ENCODE measurements around the gene TSPAN14. TPM values are rescaled to one million over a fixed set of nuclear protein-coding genes. Genes with fewer than 3 reads are reported as not detected.

The TSPAN14 gene
- total and polyA plus RNA-seq, 2 of the 13 experiments (the other 11 are each of a cell fraction or from before 2014, with no cell fraction given) = 24.1 to 80.6 TPM

GRCh38 chr10:80436446-80437098, 17.5 kb upstream of the TSPAN14 start (continued):
- no peak for TF ChIP-seq KIAA2018 (CRISPR knock-in tag; IDR thresholded peaks at IDR 0.05; ENCODE audit: borderline replicate concordance)
- no peak for TF ChIP-seq NFYB (CRISPR knock-in tag; IDR thresholded peaks at IDR 0.05)
- no peak for TF ChIP-seq NBN (conservative IDR thresholded peaks at IDR 0.05)
- no peak for TF ChIP-seq MTF1 (CRISPR knock-in tag; IDR thresholded peaks at IDR 0.05)
- TF ChIP-seq ZNF317 (CRISPR knock-in tag; IDR thresholded peaks at IDR 0.05) = no peak
- no peak for TF ChIP-seq ZNF614 (CRISPR knock-in tag; IDR thresholded peaks at IDR 0.05; ENCODE audit: borderline replicate concordance)
